ENCODE data around the gene CYP27B1.

Gene CYP27B1

GRCh38 chr12:57719777-57720605 lies 46.9 kb downstream of the CYP27B1 start:
- TF ChIP-seq REST (IDR thresholded peaks at IDR 0.05; ENCODE audit: insufficient read depth in 1 of 2, low read depth in 2 of 2, low read length in 2 of 2), result no peak
- no peak for TF ChIP-seq TAF1 (IDR thresholded peaks at IDR 0.05; ENCODE audit: borderline replicate concordance, insufficient read depth, low read length)
- TF ChIP-seq SIN3A (IDR thresholded peaks at IDR 0.05; ENCODE audit: borderline replicate concordance, insufficient read depth, low read length), result no peak
- TF ChIP-seq FOXP2 (optimal IDR thresholded peaks at IDR 0.05; ENCODE audit: borderline replicate concordance, extremely low read depth, extremely low read length, insufficient read depth), result no peak
- no peak for TF ChIP-seq POLR2AphosphoS5 (IDR thresholded peaks at IDR 0.05; ENCODE audit: low read depth, low read length)

- TF ChIP-seq FOXP2 (optimal IDR thresholded peaks at IDR 0.05; ENCODE audit: borderline replicate concordance, extremely low read depth, extremely low read length, insufficient read depth) (no peak), POLR2AphosphoS5 (IDR thresholded peaks at IDR 0.05; ENCODE audit: low read depth, low read length) (no peak), REST (IDR thresholded peaks at IDR 0.05; ENCODE audit: insufficient read depth in 1 of 2, low read depth in 2 of 2, low read length in 2 of 2) (no peak), SIN3A (IDR thresholded peaks at IDR 0.05; ENCODE audit: borderline replicate concordance, insufficient read depth, low read length) (no peak), TAF1 (IDR thresholded peaks at IDR 0.05; ENCODE audit: borderline replicate concordance, insufficient read depth, low read length) (no peak)
Measured at GRCh38 chr12:57718641-57719528, 48.0 kb downstream of the CYP27B1 start.

GRCh38 chr12:57717846-57718640 lies 48.8 kb downstream of the CYP27B1 start:
- TF ChIP-seq FOXP2 (optimal IDR thresholded peaks at IDR 0.05; ENCODE audit: borderline replicate concordance, extremely low read depth, extremely low read length, insufficient read depth) (no peak), POLR2AphosphoS5 (IDR thresholded peaks at IDR 0.05; ENCODE audit: low read depth, low read length) (no peak)

GRCh38 chr12:57717131-57717530 lies 49.7 kb downstream of the CYP27B1 start:
- TF ChIP-seq TAF1 (IDR thresholded peaks at IDR 0.05; ENCODE audit: borderline replicate concordance, insufficient read depth, low read length) (no peak), FOXP2 (optimal IDR thresholded peaks at IDR 0.05; ENCODE audit: borderline replicate concordance, extremely low read depth, extremely low read length, insufficient read depth) (no peak), SIN3A (IDR thresholded peaks at IDR 0.05; ENCODE audit: borderline replicate concordance, insufficient read depth, low read length) (no peak), REST (IDR thresholded peaks at IDR 0.05; ENCODE audit: insufficient read depth in 1 of 2, low read depth in 2 of 2, low read length in 2 of 2) (no peak), POLR2AphosphoS5 (IDR thresholded peaks at IDR 0.05; ENCODE audit: low read depth, low read length) (no peak)

- TF ChIP-seq SIN3A (IDR thresholded peaks at IDR 0.05; ENCODE audit: borderline replicate concordance, insufficient read depth, low read length) (no peak), FOXP2 (optimal IDR thresholded peaks at IDR 0.05; ENCODE audit: borderline replicate concordance, extremely low read depth, extremely low read length, insufficient read depth) (no peak), TAF1 (IDR thresholded peaks at IDR 0.05; ENCODE audit: borderline replicate concordance, insufficient read depth, low read length) (no peak), POLR2AphosphoS5 (IDR thresholded peaks at IDR 0.05; ENCODE audit: low read depth, low read length) (no peak), REST (IDR thresholded peaks at IDR 0.05; ENCODE audit: insufficient read depth in 1 of 2, low read depth in 2 of 2, low read length in 2 of 2) (no peak)
Measured at GRCh38 chr12:57716305-57716704, 50.6 kb downstream of the CYP27B1 start.

Data from PFSK-1 (cell line).